Endodermal cell (in vitro differentiated cells): ENCODE results near the gene ITM2C. TPM values are rescaled to one million over a fixed set of nuclear protein-coding genes. Genes with fewer than 3 reads are reported as not detected.

Source experiments
- DNase-seq: peaks from one replicate; pipeline ENCODE4 v3.0.0-alpha.2; 2017
- H3K27ac ChIP-seq: 2 replicates; pipeline ENCODE4 v1.5.1; 2013; ENCODE audit warnings: mild to moderate bottlenecking, low read depth, low read length, moderate library complexity
- H3K27me3 ChIP-seq: 2 replicates; pipeline ENCODE4 v1.6.1; 2013; ENCODE audit warnings: mild to moderate bottlenecking, low read length, moderate library complexity; ENCODE audit not compliant: insufficient read depth, control insufficient read depth, poor library complexity, severe bottlenecking
- H3K36me3 ChIP-seq: 2 replicates; pipeline ENCODE4 v1.7.0; 2013; ENCODE audit warnings: mild to moderate bottlenecking, low read length, moderate library complexity; ENCODE audit not compliant: control insufficient read depth, insufficient read depth
- H3K4me1 ChIP-seq: one replicate; pipeline ENCODE4 v1.7.0; 2013; ENCODE audit warnings: low read length; ENCODE audit not compliant: control insufficient read depth, insufficient read depth
- H3K4me3 ChIP-seq: 2 replicates; pipeline ENCODE4 v1.5.1; 2013; ENCODE audit warnings: mild to moderate bottlenecking, low read length, moderate library complexity
- H3K9ac ChIP-seq: 2 replicates; pipeline ENCODE4 v1.6.1; 2013; ENCODE audit warnings: mild to moderate bottlenecking, low read length, moderate library complexity; ENCODE audit not compliant: poor library complexity, severe bottlenecking; ENCODE audit errors: extremely low read depth
- H3K9me3 ChIP-seq: 2 replicates; pipeline ENCODE4 v1.6.1; 2013; ENCODE audit warnings: mild to moderate bottlenecking, low read length, moderate library complexity; ENCODE audit not compliant: control insufficient read depth
- H3K27ac Mint-ChIP-seq: 2 replicates; pipeline ENCODE4 v1.8.0; 2020; ENCODE audit warnings: mixed read lengths
- H3K27me3 Mint-ChIP-seq: 2 replicates; pipeline ENCODE4 v1.8.0; 2021; ENCODE audit warnings: mild to moderate bottlenecking, mixed read lengths; ENCODE audit not compliant: insufficient read depth
- H3K36me3 Mint-ChIP-seq: 2 replicates; pipeline ENCODE4 v1.8.0; 2020; ENCODE audit warnings: low read depth, mixed read lengths
- H3K4me1 Mint-ChIP-seq: 2 replicates; pipeline ENCODE4 v1.8.0; 2020; ENCODE audit warnings: mixed read lengths
- H3K4me3 Mint-ChIP-seq: 2 replicates; pipeline ENCODE4 v1.8.0; 2020; ENCODE audit warnings: mild to moderate bottlenecking, moderate library complexity, mixed read lengths
- H3K9me3 Mint-ChIP-seq: 2 replicates; pipeline ENCODE4 v1.8.0; 2020; ENCODE audit warnings: mild to moderate bottlenecking, mixed read lengths
- WGBS, 2 experiments: methylation state at CpG; one replicate each; pipeline versions ENCODE4 v1.1.5 to v1.1.7; 2013; ENCODE audit warnings: missing lambda C conversion rate in 2 of 2, mixed read lengths in 1 of 2; ENCODE audit not compliant: insufficient coverage in 1 of 2, insufficient read length in 1 of 2; 5-methylcytosine and 5-hydroxymethylcytosine counted together
- total RNA-seq, 2 donors: library from RNA; stranded (reverse); fragmentation: NEBNext Ultra II Directional in 1 of 2; extraction: Animal tissue kit (Norgen Biotek cat#: 25700) in 1 of 2; gene quantifications; 2 replicates in 1 of 2; 3 replicates in 1 of 2; pipeline ENCODE4 v1.2.1, GENCODE V29; 2021
- TF ChIP-seq, protein P1 (sequence below): fragments of 200-600 bp; sonication (generic); conservative IDR thresholded peaks from 2 replicates; pipeline ENCODE4 v1.5.0; 2021; ENCODE audit warnings: antibody characterized with exemption, mild to moderate bottlenecking

The ITM2C gene
- total RNA-seq, 2 donors from 2014 or later, result 208 to 269 TPM

- no peak for DNase-seq
- H3K27ac ChIP-seq, result no peak overlapping the region
- H3K36me3 ChIP-seq, result no peaks in the 10 kb centered on the region
- Mint-ChIP-seq H3K36me3 (no peaks in the 10 kb centered on the region), H3K4me3 (no peak overlapping the region), H3K9me3 (peaks cover 3% of the 10 kb centered on the region), H3K27me3 (peaks cover 6% of the 10 kb centered on the region), H3K27ac (no peak overlapping the region), H3K4me1 (peaks cover 1% of the 10 kb centered on the region)
- H3K4me1 ChIP-seq, result no peaks in the 10 kb centered on the region
- H3K4me3 ChIP-seq, result no peak overlapping the region
- WGBS, 2 experiments, result 93 to 100% methylated on average over 2 to 4 of the region's 4 CpGs
- TF ChIP-seq, protein P1, sequence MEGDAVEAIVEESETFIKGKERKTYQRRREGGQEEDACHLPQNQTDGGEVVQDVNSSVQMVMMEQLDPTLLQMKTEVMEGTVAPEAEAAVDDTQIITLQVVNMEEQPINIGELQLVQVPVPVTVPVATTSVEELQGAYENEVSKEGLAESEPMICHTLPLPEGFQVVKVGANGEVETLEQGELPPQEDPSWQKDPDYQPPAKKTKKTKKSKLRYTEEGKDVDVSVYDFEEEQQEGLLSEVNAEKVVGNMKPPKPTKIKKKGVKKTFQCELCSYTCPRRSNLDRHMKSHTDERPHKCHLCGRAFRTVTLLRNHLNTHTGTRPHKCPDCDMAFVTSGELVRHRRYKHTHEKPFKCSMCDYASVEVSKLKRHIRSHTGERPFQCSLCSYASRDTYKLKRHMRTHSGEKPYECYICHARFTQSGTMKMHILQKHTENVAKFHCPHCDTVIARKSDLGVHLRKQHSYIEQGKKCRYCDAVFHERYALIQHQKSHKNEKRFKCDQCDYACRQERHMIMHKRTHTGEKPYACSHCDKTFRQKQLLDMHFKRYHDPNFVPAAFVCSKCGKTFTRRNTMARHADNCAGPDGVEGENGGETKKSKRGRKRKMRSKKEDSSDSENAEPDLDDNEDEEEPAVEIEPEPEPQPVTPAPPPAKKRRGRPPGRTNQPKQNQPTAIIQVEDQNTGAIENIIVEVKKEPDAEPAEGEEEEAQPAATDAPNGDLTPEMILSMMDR, result no peak
- H3K27me3 ChIP-seq, result no peaks in the 10 kb centered on the region
- no peak overlapping the region for H3K9ac ChIP-seq
- no peaks in the 10 kb centered on the region for H3K9me3 ChIP-seq
Observed at GRCh38 chr2:230890646-230891045, 25.9 kb downstream of the ITM2C start.

DNA sequence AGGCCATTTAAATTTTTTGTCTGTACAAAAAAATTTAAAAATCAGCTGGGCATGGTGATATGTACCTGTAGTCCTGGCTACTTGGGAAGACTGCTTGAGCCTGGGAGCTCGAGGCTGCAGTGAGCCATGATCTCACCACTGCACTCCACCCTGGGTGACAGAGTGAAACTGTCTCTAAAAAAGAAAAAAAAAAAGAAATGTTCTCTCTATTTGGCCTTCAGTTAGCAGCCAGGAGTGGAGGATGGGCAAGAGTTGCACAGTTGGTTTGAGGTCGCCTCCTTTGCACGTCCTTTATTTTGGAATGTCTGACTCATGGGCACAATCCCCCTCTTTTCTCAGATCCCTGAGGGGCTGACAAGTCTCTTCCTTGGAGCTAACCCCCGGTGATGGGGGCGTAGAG lies 26.3 kb downstream of the ITM2C start:
- DNase-seq, result no peak
- 67 to 90% methylated on average over 2 to 5 of the region's 5 CpGs for WGBS, 2 experiments
- Histone ChIP-seq H3K27ac (no peak overlapping the region), H3K9me3 (no peaks in the 10 kb centered on the region), H3K4me1 (peaks cover 3% of the 10 kb centered on the region), H3K36me3 (no peaks in the 10 kb centered on the region), H3K27me3 (no peaks in the 10 kb centered on the region), H3K9ac (no peak overlapping the region), H3K4me3 (no peak overlapping the region)
- Mint-ChIP-seq H3K4me3 (no peak overlapping the region), H3K36me3 (no peaks in the 10 kb centered on the region), H3K9me3 (peaks cover 3% of the 10 kb centered on the region), H3K27ac (no peak overlapping the region), H3K27me3 (peaks cover 6% of the 10 kb centered on the region), H3K4me1 (peaks cover 4% of the 10 kb centered on the region)
- TF ChIP-seq, protein P1, result no peak

DNA sequence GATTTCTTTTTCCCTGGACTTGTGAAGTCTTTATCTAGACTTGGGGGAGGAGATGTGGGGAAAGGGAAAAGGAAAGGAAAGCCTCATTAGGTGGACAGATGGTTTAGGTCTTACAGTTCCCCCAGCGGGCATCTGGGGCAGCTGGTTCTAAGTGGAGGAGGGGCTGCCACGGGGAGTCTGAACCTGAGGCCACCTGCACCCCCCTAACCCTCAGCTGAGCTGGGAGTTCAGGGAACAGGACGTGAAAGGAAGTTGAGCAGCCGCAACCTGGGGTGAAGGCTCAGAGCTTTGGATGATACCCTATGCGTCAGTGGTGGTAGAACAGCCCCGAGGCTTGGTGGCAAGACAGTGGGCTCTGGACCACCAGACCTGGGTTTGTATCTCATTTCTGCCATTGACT lies 26.8 kb downstream of the ITM2C start:
- Histone ChIP-seq H3K4me3 (no peak overlapping the region), H3K9me3 (no peaks in the 10 kb centered on the region), H3K27me3 (no peaks in the 10 kb centered on the region), H3K9ac (no peak overlapping the region), H3K36me3 (no peaks in the 10 kb centered on the region), H3K27ac (no peak overlapping the region), H3K4me1 (peaks cover 4% of the 10 kb centered on the region)
- Mint-ChIP-seq H3K9me3 (peaks cover 3% of the 10 kb centered on the region), H3K27me3 (peaks cover 6% of the 10 kb centered on the region), H3K27ac (no peak overlapping the region), H3K36me3 (no peaks in the 10 kb centered on the region), H3K4me3 (no peak overlapping the region), H3K4me1 (peaks cover 3% of the 10 kb centered on the region)
- no peak for DNase-seq
- WGBS, 2 experiments, result 85 to 92% methylated on average over 2 to 6 of the region's 6 CpGs
- TF ChIP-seq, protein P1, result no peak
